ENCODE measurements around the gene ANKRD16. TPM values are rescaled to one million over a fixed set of nuclear protein-coding genes. Genes with fewer than 3 reads are reported as not detected.
"Not testable (repeated sequence)": the region's sequence is repeated elsewhere in the genome, so short reads cannot be mapped to it uniquely, and the experiment has no call there.

Gene ANKRD16
- total RNA-seq, 4 donors from 2014 or later, result 9.0 to 23.3 (median 16.6) TPM

DNA sequence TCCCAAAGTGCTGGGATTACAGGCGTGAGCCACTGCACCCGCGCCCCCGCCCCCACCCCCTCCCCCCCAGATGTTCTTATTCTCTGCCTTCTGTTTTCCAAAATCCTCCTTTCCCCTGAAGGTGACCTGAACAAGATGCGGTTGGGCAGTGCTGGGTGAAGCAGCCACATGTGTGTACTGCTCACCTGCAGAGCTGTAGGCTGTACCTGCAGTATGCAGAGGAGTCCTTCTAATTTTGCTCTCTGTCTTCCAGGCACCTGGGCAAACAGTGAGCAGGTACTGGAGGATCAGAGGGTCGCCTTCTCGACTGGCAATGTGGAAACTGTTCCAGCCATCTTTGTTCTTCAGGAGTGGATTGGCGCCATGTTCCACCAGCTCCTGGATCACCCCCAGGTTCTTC lies 2.1 kb downstream of the ANKRD16 start:
- TF ChIP-seq CTCF (IDR thresholded peaks at IDR 0.05), result no peak
- no peak for TF ChIP-seq POLR2A (IDR thresholded peaks at IDR 0.05)
- intact Hi-C loops (cut with DNase I; ENCODE audit: low total_unique reads), result no loop called here
- DNase-seq (ENCODE audit: low spot score in 2 of 2), result peak in 1 of 2 donors; percentile 67
- 90 to 98% methylated on average over 8 of the region's 8 CpGs for WGBS, 2 donors
- no peak overlapping the region for H3K4me3 ChIP-seq (ENCODE audit: low read depth, poor library complexity, severe bottlenecking)

GRCh38 chr10:5887029-5887428 lies 2.7 kb downstream of the ANKRD16 start:
- no peak for DNase-seq (ENCODE audit: low spot score in 2 of 2)
- no peak overlapping the region for H3K4me3 ChIP-seq (ENCODE audit: low read depth, poor library complexity, severe bottlenecking)
- TF ChIP-seq CTCF (IDR thresholded peaks at IDR 0.05) (no peak), POLR2A (IDR thresholded peaks at IDR 0.05) (no peak)
- intact Hi-C loops (cut with DNase I; ENCODE audit: low total_unique reads), result no loop called here
- WGBS, 2 donors, result 44 to 49% methylated on average over 1 of the region's 1 CpG

DNA sequence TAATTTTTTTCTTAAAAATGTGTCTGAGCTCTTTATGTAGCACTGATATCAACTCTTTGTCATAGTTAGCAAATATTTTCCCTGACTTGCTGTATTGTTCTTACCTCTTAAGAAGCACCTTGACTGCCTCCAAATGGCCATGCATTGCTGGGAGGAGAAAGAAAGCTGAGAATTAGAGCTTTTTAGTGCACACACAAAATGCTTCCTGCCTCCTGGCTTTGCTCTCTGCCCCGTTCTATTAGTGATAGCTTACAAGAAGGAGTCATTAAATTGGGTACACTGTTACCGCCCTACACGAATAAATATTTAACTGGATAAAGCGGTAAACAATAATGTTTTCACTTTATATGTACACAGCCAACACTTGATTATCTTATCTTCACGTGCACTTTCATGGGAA lies 4.1 kb downstream of the ANKRD16 start:
- no peak for DNase-seq (ENCODE audit: low spot score in 2 of 2)
- WGBS, 2 donors, result 87 to 93% methylated on average over 5 of the region's 5 CpGs
- intact Hi-C loops (cut with DNase I; ENCODE audit: low total_unique reads), result no loop called here

GRCh38 chr10:5882961-5883360 lies 6.7 kb downstream of the ANKRD16 start:
- 53 to 69% methylated on average over 8 of the region's 8 CpGs for WGBS, 2 donors
- TF ChIP-seq CTCF (IDR thresholded peaks at IDR 0.05), result no peak
- no peak for TF ChIP-seq POLR2A (IDR thresholded peaks at IDR 0.05)
- peak in 1 of 2 donors; percentile 58 for DNase-seq (ENCODE audit: low spot score in 2 of 2)
- intact Hi-C loops (cut with DNase I; ENCODE audit: low total_unique reads), result no loop called here
- no peak overlapping the region for H3K4me3 ChIP-seq (ENCODE audit: low read depth, poor library complexity, severe bottlenecking)

More for the DNA sequence above, 4.1 kb downstream of the ANKRD16 start:
- no peak for TF ChIP-seq POLR2A (IDR thresholded peaks at IDR 0.05)
- no peak for TF ChIP-seq CTCF (IDR thresholded peaks at IDR 0.05)
- H3K4me3 ChIP-seq (ENCODE audit: low read depth, poor library complexity, severe bottlenecking), result no peak overlapping the region

GRCh38 chr10:5877041-5877440 lies 12.7 kb downstream of the ANKRD16 start:
- DNase-seq (ENCODE audit: low spot score in 2 of 2), result peak in 1 of 2 donors; percentile 53
- intact Hi-C loops (cut with DNase I; ENCODE audit: low total_unique reads), result loop anchor here (10.0 kb wide), 1 partner anchor 192 kb away; the partner anchor contains the start of gene TASOR2
- WGBS, 2 donors, result 85 to 91% methylated on average over 7 of the region's 7 CpGs
- H3K4me3 ChIP-seq (ENCODE audit: low read depth, poor library complexity, severe bottlenecking), result not testable (repeated sequence)

GRCh38 chr10:5876181-5876768 lies 13.4 kb downstream of the ANKRD16 start:
- DNase-seq (ENCODE audit: low spot score in 2 of 2), result peak in 1 of 2 donors; percentile 82
- intact Hi-C loops (cut with DNase I; ENCODE audit: low total_unique reads), result loop anchor here (10.0 kb wide), 1 partner anchor 191 kb away; the partner anchor contains the start of gene TASOR2
- H3K4me3 ChIP-seq (ENCODE audit: low read depth, poor library complexity, severe bottlenecking), result no peak overlapping the region
- TF ChIP-seq POLR2A (IDR thresholded peaks at IDR 0.05), result no peak
- TF ChIP-seq CTCF (IDR thresholded peaks at IDR 0.05), result no peak
- 33 to 39% methylated on average over 14 of the region's 14 CpGs for WGBS, 2 donors
